Measurements from ENCODE around the gene PDE11A. TPM values are rescaled to one million over a fixed set of nuclear protein-coding genes. Genes with fewer than 3 reads are reported as not detected.
A peak's percentile ranks its signal among the peaks of the same experiment; 100 is the strongest.

The PDE11A gene
- total and polyA plus RNA-seq, 3 donors from 2014 or later: 2.2 to 7.8 (median 3.3) TPM

DNA sequence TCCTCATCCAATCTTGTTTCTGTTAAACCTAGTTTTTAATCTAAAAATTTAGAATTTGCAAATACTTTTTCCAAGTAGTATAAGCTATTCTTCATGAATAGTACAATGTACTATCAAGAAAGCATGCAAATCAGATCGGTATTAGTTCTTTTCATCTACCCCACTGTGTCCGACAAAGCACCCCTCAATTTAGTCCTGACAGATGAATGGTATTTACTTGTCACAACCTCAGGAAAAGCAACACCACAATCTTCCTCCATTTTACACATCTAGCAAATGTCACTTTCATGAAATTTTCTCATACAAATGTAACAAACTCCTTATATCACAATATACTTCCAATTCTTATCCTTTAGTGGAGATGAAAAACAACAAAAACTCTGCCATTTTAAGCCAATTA lies 163.8 kb downstream of the PDE11A start:
- intact Hi-C loops (cut with DNase I; ENCODE audit: low total_unique reads): no loop called here
- WGBS, 2 donors: 90 to 97% methylated on average over 2 of the region's 2 CpGs
- H3K27ac ChIP-seq: no peak overlapping the region
- no peaks in the 10 kb centered on the region for H3K4me1 ChIP-seq
- no peaks in the 10 kb centered on the region for H3K9me3 ChIP-seq
- no peak for DNase-seq
- H3K36me3 ChIP-seq (ENCODE audit: low read depth, missing control alignments): no peaks in the 10 kb centered on the region
- no peak overlapping the region for H3K4me3 ChIP-seq
- TF ChIP-seq POLR2A (IDR thresholded peaks at IDR 0.05): no peak
- TF ChIP-seq, protein P1, sequence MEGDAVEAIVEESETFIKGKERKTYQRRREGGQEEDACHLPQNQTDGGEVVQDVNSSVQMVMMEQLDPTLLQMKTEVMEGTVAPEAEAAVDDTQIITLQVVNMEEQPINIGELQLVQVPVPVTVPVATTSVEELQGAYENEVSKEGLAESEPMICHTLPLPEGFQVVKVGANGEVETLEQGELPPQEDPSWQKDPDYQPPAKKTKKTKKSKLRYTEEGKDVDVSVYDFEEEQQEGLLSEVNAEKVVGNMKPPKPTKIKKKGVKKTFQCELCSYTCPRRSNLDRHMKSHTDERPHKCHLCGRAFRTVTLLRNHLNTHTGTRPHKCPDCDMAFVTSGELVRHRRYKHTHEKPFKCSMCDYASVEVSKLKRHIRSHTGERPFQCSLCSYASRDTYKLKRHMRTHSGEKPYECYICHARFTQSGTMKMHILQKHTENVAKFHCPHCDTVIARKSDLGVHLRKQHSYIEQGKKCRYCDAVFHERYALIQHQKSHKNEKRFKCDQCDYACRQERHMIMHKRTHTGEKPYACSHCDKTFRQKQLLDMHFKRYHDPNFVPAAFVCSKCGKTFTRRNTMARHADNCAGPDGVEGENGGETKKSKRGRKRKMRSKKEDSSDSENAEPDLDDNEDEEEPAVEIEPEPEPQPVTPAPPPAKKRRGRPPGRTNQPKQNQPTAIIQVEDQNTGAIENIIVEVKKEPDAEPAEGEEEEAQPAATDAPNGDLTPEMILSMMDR (IDR thresholded peaks at IDR 0.05): no peak
- no peaks in the 10 kb centered on the region for H3K27me3 ChIP-seq

DNA sequence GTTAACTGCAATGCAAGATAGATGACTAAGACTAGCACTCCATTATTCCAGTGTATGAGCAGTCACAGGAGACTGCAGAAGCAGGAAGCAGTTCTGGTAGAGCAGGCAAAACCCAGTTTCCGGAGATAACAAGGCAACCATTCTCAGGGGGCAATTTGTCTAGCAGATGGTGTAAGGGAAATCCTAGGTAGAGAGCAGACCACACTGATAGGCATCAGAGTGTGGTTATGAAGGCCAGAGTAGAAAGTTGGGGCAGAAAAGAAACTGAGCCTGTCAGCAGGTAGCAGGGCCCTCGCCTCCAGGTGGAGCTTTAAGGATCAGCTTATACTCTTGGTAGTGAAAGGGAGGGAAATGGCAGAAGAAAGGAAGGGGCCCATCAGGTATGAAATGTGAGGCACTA lies 164.4 kb downstream of the PDE11A start:
- no peaks in the 10 kb centered on the region for H3K9me3 ChIP-seq

GRCh38 chr2:177906041-177906718 lies 166.4 kb downstream of the PDE11A start:
- Histone ChIP-seq H3K4me3 (no peak overlapping the region), H3K9me3 (no peaks in the 10 kb centered on the region), H3K27ac (no peak overlapping the region), H3K36me3 (ENCODE audit: low read depth, missing control alignments) (no peaks in the 10 kb centered on the region), H3K4me1 (no peaks in the 10 kb centered on the region), H3K27me3 (no peaks in the 10 kb centered on the region)
- peak; percentile 73 for DNase-seq
- intact Hi-C loops (cut with DNase I; ENCODE audit: low total_unique reads): no loop called here
- WGBS, 2 donors: 27% methylated on average over 11 to 12 of the region's 12 CpGs
- TF ChIP-seq, protein P1 (IDR thresholded peaks at IDR 0.05): peak; percentile 35 to 77 (median 41)
- TF ChIP-seq POLR2A (IDR thresholded peaks at IDR 0.05): no peak

More for the DNA sequence above, 164.4 kb downstream of the PDE11A start:
- no peak overlapping the region for H3K4me3 ChIP-seq
- no peaks in the 10 kb centered on the region for H3K4me1 ChIP-seq
- H3K27me3 ChIP-seq: no peaks in the 10 kb centered on the region
- intact Hi-C loops (cut with DNase I; ENCODE audit: low total_unique reads): no loop called here
- no peak for DNase-seq
- no peak overlapping the region for H3K27ac ChIP-seq
- TF ChIP-seq, protein P1 (IDR thresholded peaks at IDR 0.05): no peak
- no peak for TF ChIP-seq POLR2A (IDR thresholded peaks at IDR 0.05)
- WGBS, 2 donors: 73 to 93% methylated on average over 2 of the region's 2 CpGs
- no peaks in the 10 kb centered on the region for H3K36me3 ChIP-seq (ENCODE audit: low read depth, missing control alignments)

DNA sequence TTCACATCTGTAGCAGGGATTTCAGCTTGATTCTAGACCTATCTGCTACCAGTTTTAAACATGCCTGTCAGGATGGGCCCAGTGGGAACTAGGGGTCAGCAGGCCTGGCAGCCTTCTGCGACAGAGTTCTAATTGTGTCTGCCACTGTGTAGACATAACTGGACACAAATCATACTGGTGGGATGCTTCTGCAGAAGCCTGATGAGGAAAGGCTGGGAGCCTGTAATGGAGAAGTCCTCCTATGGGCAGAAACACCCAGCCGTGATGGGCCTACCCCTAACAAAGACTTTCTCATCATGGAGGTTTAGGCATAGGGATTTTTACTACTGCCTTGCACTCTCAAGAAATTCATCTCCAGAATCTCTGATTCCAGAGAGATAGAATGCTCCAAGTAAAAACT lies 166.9 kb downstream of the PDE11A start:
- no peaks in the 10 kb centered on the region for H3K36me3 ChIP-seq (ENCODE audit: low read depth, missing control alignments)
- H3K4me1 ChIP-seq: no peaks in the 10 kb centered on the region
- H3K27ac ChIP-seq: no peak overlapping the region
- no peak overlapping the region for H3K4me3 ChIP-seq
- 62 to 70% methylated on average over 2 of the region's 2 CpGs for WGBS, 2 donors
- H3K9me3 ChIP-seq: no peaks in the 10 kb centered on the region
- TF ChIP-seq, protein P1 (IDR thresholded peaks at IDR 0.05): no peak
- TF ChIP-seq POLR2A (IDR thresholded peaks at IDR 0.05): no peak
- DNase-seq: no peak
- H3K27me3 ChIP-seq: no peaks in the 10 kb centered on the region
- intact Hi-C loops (cut with DNase I; ENCODE audit: low total_unique reads): no loop called here
